ENCODE data around the gene FOXP1.

The FOXP1 gene

GRCh38 chr3:71585887-71586809, 2.6 kb upstream of the FOXP1 start:
- peak; percentile 18 for DNase-seq

DNA sequence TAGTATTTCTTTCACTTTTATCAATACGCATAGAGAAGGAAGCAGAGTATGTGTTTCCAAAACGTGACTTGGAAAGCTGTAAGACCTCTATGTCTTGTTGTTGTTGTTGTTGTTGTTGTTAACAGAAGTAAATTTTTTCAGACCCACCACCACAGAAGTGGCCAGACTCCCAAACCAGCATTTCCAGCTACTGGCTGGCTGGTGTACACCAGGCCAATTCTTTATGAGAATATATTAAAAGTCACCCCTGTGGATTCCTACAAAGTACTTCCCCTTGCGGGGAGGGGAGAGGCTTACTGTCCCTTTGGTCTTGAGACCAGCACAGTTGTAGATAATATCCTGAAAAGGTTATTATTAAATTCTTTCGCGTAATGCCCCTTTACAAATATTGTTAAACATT, 1.6 kb upstream of the FOXP1 start:
- no peak for DNase-seq

DNA sequence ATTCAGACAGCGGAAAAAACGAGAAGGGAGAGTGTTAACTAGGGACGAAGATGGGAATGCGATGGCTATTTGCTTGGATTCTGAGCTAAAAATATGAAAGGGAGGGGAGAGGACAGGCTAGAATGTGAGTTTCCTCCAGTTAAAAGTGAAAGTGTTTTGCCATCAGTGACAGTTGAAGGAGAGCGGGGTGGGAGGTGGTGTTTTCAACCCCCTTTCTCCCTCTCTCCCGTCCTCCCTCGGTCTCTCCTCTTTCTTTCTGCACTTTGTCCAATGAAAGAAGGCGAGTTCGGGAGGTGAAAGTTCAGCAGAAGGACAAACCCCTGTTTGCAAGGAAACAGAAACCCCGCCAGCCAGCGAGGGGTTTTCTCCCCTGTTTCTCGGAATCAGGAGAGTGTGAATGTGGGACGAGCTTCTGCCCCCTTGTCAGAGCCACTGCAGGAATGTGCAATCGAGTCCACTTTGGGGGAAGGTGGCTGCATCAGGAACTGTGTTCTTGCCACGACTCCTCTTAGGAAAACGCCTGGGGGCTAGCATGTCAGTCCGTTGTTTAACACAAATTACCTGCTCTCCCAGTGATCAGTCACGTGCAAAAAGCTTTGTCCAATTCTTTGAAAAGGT, 975 bp upstream of the FOXP1 start:
- peak; percentile 30 for DNase-seq

- peak; percentile 71 for DNase-seq
Measured at GRCh38 chr3:71582612-71583565, 639 bp downstream of the FOXP1 start.

GRCh38 chr3:71582036-71582611, 1.4 kb downstream of the FOXP1 start:
- DNase-seq: peak; percentile 52

- peak; percentile 41 for DNase-seq
Measured at GRCh38 chr3:71581457-71582035, 2.0 kb downstream of the FOXP1 start.

DNA sequence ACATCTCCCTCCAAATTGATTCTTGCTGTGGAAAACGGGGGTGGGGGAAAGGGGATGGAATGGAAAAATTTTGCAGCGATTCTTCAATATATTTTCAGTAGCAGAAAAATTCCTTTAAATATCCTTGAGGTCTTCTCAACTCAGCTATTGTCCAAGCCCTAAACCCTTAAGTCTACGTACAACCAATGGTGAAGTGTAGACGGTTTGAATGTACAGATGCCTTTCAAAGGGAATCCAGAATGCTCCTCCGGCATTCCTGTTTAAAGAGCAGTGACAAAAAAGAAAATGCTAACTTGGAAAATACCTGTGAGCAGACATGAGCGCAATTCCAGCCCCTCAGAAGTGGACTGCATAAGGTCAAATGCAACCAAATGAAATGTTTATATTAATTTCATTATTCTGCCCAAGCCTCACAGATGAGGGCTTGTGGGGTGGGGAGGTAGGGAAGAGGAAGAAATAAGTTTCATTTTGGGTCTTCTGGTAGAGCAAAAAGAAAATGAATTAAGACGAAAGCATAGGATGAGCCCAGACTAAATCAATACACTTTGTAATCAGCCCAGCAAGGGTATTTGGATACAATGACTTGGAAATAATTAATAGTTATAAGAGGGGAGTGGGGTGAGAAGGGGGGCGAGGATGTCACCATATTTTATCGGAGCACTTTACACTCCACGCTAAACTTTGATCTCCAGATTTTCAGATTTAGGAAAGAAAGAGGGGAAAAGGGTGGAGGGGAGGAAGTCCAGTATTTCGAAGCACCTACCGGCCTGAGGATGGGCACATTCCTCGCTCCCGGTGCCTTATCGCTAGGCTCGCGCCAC, 2.7 kb downstream of the FOXP1 start:
- DNase-seq: no peak

GRCh38 chr3:71579935-71580406, 3.6 kb downstream of the FOXP1 start:
- DNase-seq: no peak

GRCh38 chr3:71579326-71579934, 4.1 kb downstream of the FOXP1 start:
- DNase-seq: no peak

DNA sequence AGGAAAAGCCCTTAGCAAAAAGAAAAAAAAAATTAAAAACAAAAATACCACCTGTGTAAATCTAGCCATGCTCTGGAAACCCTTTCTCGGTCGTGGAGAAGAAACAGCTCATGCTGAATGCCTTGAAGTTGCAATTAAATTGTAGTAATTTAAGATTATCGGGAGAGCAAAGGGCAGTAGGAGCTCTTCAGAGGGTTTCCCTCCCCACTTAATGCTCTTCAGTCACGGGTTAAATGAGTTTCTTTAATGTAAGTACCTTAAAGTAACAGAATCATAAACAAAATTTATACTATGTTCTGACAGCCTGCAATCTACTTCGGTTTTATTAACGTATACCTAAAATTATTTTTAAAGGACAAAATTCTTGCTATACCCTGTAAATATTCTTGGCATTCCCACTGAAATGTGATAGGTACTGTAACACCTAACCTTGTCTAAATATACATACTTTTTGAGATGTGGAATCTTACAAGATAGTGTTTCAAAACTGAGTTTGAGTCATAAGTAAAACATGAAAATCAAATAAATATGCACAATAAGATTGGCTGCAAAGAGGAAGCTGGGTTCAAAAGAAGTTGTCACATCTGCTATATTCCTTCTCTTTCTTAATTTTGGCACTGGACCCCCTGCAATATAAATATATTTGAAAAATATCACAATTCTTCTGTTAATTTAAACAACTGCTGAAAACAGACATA, 5.3 kb downstream of the FOXP1 start:
- DNase-seq: no peak

DNA sequence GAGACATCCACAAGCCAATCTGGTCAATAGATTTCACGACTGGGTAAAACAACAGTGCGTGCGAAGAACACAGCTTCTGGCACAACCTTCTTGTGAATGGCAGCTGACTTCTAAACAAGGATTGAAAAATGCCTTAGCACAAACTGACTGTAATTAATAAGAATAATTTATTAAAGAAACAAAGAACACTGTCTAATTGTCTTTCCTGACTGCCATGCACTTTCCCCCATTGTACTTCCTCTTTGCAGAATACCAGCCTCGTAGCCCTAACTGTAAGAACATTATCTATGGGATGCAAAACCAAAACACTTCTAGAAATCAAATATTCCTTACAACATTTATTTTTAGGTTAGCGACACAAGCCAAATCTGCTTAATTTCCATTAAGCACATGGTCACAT, 6.5 kb downstream of the FOXP1 start:
- DNase-seq: no peak

GRCh38 chr3:71575433-71575832, 8.1 kb downstream of the FOXP1 start:
- DNase-seq: no peak

GRCh38 chr3:71573181-71573580, 10.3 kb downstream of the FOXP1 start:
- no peak for DNase-seq

DNA sequence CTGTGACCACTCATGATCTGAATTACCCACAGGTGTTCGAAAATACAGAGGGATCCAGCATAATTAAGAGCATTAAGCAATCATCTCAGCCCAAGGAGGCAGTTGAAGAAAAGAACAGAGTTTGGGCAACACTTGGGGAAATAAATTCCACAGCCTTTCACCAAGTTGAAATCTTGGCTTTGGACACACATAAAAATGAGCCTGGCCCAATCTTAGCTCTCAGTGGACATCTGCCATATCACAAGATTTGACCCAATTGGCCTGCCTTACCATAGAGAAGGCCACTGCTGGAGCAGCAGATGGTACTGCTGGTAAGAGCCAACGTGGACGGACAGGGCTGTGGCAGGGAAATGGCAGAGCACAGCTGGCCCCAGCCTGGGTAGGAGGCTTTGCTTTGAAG, 13.0 kb downstream of the FOXP1 start:
- DNase-seq: no peak

DNA sequence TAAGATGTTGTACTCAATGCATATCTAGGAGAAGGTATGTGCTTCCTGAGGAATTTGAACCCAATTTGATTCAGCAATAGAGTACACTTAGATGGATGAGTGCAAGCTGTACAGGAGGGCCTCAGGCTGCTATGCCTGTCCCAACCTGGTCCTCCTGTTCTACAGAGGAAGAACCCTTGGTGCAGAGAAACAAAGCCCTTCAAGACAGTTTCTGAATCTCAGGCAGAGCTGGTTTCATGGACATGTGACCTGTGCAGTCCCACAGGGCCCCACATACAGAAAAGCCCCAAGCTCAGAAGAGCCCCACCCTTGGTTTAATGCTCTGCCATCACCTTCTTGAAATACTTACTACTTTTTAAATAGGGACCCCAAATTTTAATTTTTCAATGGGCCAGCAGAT, 15.3 kb downstream of the FOXP1 start:
- no peak for DNase-seq

- no peak for DNase-seq
Measured at GRCh38 chr3:71566776-71567175, 16.8 kb downstream of the FOXP1 start.

GRCh38 chr3:71565976-71566375, 17.6 kb downstream of the FOXP1 start:
- DNase-seq: no peak

DNA sequence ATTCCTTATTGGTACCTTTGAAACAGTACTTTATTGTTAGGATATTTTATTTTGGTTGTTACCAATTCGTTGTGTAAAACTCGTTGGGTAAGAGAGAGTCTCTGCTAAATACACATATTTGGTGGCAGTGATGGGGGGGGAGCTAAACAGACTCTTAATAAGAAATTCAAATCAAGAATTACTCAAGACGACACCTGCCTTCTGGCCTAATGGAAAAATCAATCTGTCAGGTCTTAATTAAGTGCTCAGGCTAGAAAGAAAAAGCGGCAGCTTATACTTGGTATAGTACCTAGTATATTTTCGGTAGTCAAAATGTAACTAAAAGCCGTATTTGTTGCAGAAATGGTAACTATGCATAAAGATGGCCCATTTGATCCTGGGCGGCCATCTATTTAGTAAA, 18.2 kb downstream of the FOXP1 start:
- no peak for DNase-seq

- no peak for DNase-seq
Measured at GRCh38 chr3:71564361-71564760, 19.2 kb downstream of the FOXP1 start.

GRCh38 chr3:71563827-71564226, 19.7 kb downstream of the FOXP1 start:
- no peak for DNase-seq

All from activated CD8-positive, alpha-beta memory T cell treated with anti-CD3 and anti-CD28 coated beads, Interleukin-2, amount 50 U/mL, for 4 hours (primary cell).